Tibial nerve (tissue), 4 donors: ENCODE measurements around the gene OXA1L. TPM values are rescaled to one million over a fixed set of nuclear protein-coding genes. Genes with fewer than 3 reads are reported as not detected.

Source experiments
- DNase-seq, 2 donors: peaks; one replicate each; pipeline ENCODE4 v3.0.0-alpha.2; 2019; ENCODE audit warnings: low spot score in 2 of 2
- H3K27ac ChIP-seq, 4 donors: fragments of 200-600 bp; sonication (generic) in 3 of 4; one replicate each; pipeline ENCODE4 v1.5.1; 2017 to 2019; ENCODE audit warnings: mild to moderate bottlenecking in 1 of 4
- H3K27me3 ChIP-seq, 2 donors: fragments of 200-600 bp; sonication (generic) in 1 of 2; one replicate each; pipeline versions ENCODE4 v1.5.1 to v1.6.0; 2017 to 2019
- H3K36me3 ChIP-seq, 3 donors: fragments of 200-600 bp; sonication (generic); one replicate each; pipeline ENCODE4 v1.5.1; 2018 to 2019
- H3K4me1 ChIP-seq, 4 donors: fragments of 200-600 bp; sonication (generic) in 3 of 4; one replicate each; pipeline ENCODE4 v1.5.1; 2017 to 2019
- H3K4me3 ChIP-seq, 4 donors: fragments of 200-600 bp; sonication (generic) in 3 of 4; one replicate each; pipeline ENCODE4 v1.5.1; 2017 to 2019; ENCODE audit warnings: mild to moderate bottlenecking in 1 of 4, moderate library complexity in 1 of 4
- H3K9me3 ChIP-seq, 4 donors: fragments of 200-600 bp; sonication (generic) in 3 of 4; one replicate each; pipeline ENCODE4 v1.5.1; 2017 to 2019
- EP300 ChIP-seq, 2 donors: sonication (generic); formaldehyde crosslinking; IDR thresholded peaks; one replicate each; pipeline ENCODE4 v1.6.1; 2017; ENCODE audit warnings: antibody characterized with exemption in 2 of 2, mild to moderate bottlenecking in 1 of 2
- POLR2A ChIP-seq, 2 donors: fragments of 450-650 bp; IDR thresholded peaks; one replicate each; pipeline ENCODE4 v1.6.1; 2017; ENCODE audit warnings: antibody characterized with exemption in 2 of 2, mild to moderate bottlenecking in 2 of 2, moderate library complexity in 2 of 2
- WGBS, 2 donors: methylation state at CpG; one replicate each; pipeline ENCODE4 v1.1.5; 2018; 5-methylcytosine and 5-hydroxymethylcytosine counted together
- total RNA-seq, 4 donors: library from RNA; depleted of rRNA; stranded (reverse); fragments of >200 nt; gene quantifications; one replicate each; pipeline ENCODE4 v1.1.0, GENCODE V29; 2016
- TF ChIP-seq, protein P1 (sequence below), 5 experiments: fragments of 200-600 bp in 3 of 5; fragments of 450-650 bp in 2 of 5; sonication (generic) in 3 of 5; IDR thresholded peaks; one replicate each; pipeline ENCODE4 v1.5.1; 2016 to 2019; ENCODE audit warnings: antibody characterized with exemption in 5 of 5, mild to moderate bottlenecking in 3 of 5, moderate library complexity in 2 of 5

The OXA1L gene
- total RNA-seq, 4 donors from 2014 or later = 65.5 to 79.6 (median 69.6) TPM

DNA sequence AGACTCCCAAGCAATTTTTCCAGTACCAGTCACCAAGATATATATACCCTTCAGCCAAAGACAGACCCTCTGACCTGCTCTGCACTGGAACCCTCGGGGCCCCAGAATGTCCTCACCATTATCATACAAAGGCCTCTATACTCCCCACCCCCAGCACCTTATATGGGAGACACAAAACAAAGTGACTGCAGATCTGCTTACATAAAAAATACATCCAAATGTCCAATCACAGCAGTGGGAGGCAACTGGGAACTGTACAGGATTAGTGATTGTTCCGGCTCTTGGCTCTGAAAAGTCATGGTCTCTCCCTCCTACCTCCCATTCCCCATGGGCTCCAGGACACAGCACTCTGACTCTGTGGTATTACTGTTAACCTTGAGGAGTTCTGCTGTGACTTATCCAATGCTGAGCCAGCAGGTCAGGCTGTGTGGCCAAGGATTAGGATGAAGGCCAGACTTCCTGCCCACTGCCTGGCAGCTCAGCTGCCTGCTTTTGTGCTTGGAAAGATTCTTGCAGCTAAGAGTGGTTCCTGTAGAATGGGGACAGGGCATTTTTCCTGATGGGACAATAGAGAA, 13.7 kb downstream of the OXA1L start:
- DNase-seq = no peak
- Histone ChIP-seq H3K4me1 (peaks cover 0 to 11% (median 0%) of the 10 kb centered on the region in 4 donors), H3K27ac (peak overlapping the region in 1 of 4 donors; percentile 52), H3K36me3 (peaks cover 0 to 5% (median 0%) of the 10 kb centered on the region in 3 donors), H3K27me3 (no peaks in the 10 kb centered on the region), H3K4me3 (no peak overlapping the region), H3K9me3 (no peaks in the 10 kb centered on the region)
- TF ChIP-seq, protein P1, sequence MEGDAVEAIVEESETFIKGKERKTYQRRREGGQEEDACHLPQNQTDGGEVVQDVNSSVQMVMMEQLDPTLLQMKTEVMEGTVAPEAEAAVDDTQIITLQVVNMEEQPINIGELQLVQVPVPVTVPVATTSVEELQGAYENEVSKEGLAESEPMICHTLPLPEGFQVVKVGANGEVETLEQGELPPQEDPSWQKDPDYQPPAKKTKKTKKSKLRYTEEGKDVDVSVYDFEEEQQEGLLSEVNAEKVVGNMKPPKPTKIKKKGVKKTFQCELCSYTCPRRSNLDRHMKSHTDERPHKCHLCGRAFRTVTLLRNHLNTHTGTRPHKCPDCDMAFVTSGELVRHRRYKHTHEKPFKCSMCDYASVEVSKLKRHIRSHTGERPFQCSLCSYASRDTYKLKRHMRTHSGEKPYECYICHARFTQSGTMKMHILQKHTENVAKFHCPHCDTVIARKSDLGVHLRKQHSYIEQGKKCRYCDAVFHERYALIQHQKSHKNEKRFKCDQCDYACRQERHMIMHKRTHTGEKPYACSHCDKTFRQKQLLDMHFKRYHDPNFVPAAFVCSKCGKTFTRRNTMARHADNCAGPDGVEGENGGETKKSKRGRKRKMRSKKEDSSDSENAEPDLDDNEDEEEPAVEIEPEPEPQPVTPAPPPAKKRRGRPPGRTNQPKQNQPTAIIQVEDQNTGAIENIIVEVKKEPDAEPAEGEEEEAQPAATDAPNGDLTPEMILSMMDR (IDR thresholded peaks at IDR 0.05) = no peak
- peak in 1 of 2 donors; percentile 13 for TF ChIP-seq EP300 (IDR thresholded peaks at IDR 0.05)
- 59 to 72% methylated on average over 2 of the region's 2 CpGs for WGBS, 2 donors

DNA sequence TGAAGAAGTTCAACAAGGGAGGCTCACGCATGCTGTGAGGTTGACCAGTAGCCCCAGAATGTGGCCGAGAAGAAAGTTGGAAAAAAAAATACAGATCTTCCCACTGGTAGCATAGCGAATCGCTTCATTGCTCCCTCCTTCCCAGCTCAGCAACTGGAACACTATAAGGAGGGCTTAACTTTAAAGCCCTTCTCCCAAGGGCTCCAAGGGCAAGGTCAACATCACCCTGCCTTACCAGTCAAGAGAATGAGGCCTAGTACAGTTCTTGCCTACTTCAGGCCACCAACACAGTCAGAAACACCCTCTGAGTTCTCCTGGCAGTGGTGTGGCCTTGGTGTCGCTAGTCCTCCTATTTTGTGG, 14.4 kb downstream of the OXA1L start:
- H3K27me3 ChIP-seq = no peaks in the 10 kb centered on the region
- 82 to 86% methylated on average over 5 of the region's 5 CpGs for WGBS, 2 donors
- H3K27ac ChIP-seq = peak overlapping the region in 2 of 4 donors; percentile 1 to 52
- no peaks in the 10 kb centered on the region for H3K36me3 ChIP-seq
- no peak for DNase-seq
- no peak overlapping the region for H3K4me3 ChIP-seq
- no peak for TF ChIP-seq EP300 (IDR thresholded peaks at IDR 0.05)
- TF ChIP-seq, protein P1 (IDR thresholded peaks at IDR 0.05) = no peak
- TF ChIP-seq POLR2A (IDR thresholded peaks at IDR 0.05) = no peak
- peaks cover 0 to 11% (median 0%) of the 10 kb centered on the region in 4 donors for H3K4me1 ChIP-seq
- no peaks in the 10 kb centered on the region for H3K9me3 ChIP-seq

DNA sequence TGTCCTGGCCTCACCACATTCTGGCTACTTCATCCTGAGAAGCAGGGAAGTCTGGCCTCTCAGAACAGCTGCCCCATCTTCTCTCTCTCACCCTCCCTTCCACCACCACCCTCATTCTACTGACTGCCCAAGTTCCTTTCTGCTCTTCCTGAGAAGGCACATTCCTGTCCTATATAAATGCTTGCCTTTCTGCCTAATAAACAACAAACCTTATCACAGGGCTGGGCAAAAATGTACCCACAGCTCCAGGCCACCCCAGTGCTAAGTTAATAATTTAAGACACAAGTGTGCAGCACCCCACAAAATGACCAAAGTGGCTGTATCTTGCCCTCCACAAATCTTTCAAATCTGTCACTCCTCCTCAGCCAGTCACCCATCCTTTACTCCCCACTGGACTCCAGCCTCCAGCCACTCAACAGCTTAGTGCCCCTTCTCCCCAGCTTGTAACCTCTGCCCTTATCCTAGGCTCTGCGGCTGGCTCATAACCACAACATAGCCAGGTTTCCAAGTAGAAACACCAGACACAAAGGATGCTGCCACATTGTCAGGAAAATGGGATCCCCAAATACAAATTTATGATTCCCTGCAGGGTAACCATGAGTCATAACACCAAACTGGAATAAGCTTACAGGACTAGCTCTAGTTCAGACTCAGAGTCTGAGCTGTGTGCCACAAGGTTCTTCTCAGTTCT, 15.0 kb downstream of the OXA1L start:
- Histone ChIP-seq H3K4me3 (no peak overlapping the region), H3K27ac (peak overlapping the region in 2 of 4 donors; percentile 1 to 52), H3K9me3 (no peaks in the 10 kb centered on the region), H3K27me3 (no peaks in the 10 kb centered on the region), H3K36me3 (no peaks in the 10 kb centered on the region), H3K4me1 (peaks cover 0 to 11% (median 0%) of the 10 kb centered on the region in 4 donors)
- no peak for DNase-seq
- TF ChIP-seq EP300 (IDR thresholded peaks at IDR 0.05) (no peak), POLR2A (IDR thresholded peaks at IDR 0.05) (no peak)
- TF ChIP-seq, protein P1 (IDR thresholded peaks at IDR 0.05) = no peak
- WGBS, 2 donors = 0% methylated on average over 1 of the region's 1 CpG

DNA sequence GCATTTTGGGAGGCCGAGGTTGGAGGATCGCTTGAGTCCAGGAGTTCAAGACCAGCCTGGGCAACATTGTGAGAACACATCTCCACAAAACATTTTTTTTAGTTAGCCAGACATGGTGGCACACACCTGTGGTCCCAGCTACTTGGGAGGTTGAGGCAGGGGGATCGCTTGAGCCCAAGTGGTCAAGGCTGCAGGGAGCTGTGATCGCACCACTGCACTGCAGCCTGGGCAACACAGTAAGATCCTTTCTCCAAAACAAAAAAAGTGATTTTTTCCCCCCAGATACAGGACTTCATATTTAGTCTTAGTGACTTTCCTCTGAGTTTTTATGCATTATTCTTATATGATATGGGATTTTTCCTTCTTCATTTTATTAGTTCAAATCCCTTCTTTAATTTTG, 20.2 kb downstream of the OXA1L start:
- no peaks in the 10 kb centered on the region for H3K36me3 ChIP-seq
- no peak overlapping the region for H3K27ac ChIP-seq
- no peaks in the 10 kb centered on the region for H3K9me3 ChIP-seq
- 92 to 95% methylated on average over 4 of the region's 4 CpGs for WGBS, 2 donors
- no peak for TF ChIP-seq POLR2A (IDR thresholded peaks at IDR 0.05)
- no peak overlapping the region for H3K4me3 ChIP-seq
- no peak for DNase-seq
- no peaks in the 10 kb centered on the region for H3K4me1 ChIP-seq
- H3K27me3 ChIP-seq = no peaks in the 10 kb centered on the region

DNA sequence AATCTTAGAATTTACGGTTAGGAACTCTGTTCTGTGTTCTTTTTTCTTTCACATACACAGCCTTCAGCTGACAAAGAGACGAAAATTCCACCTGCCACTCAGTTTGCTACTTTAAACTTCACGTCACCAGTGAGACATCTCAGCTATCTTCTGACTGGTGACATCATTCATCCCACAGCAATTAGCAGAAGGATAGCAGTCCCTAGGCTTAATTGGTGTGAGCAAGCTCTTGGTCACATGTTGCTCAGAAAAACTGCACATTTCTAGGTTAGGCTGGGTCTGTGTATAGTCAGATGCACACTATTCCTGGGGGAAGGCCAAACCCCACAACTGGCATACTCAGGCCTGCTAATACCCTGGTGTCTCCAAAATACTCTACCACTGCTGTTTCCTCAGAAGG, 24.8 kb downstream of the OXA1L start:
- TF ChIP-seq, protein P1 (IDR thresholded peaks at IDR 0.05) = no peak
- no peak for TF ChIP-seq EP300 (IDR thresholded peaks at IDR 0.05)
- no peak for TF ChIP-seq POLR2A (IDR thresholded peaks at IDR 0.05)
- DNase-seq = no peak

More for the DNA sequence above, 24.8 kb downstream of the OXA1L start:
- Histone ChIP-seq H3K4me3 (no peak overlapping the region), H3K9me3 (no peaks in the 10 kb centered on the region), H3K4me1 (no peaks in the 10 kb centered on the region), H3K36me3 (no peaks in the 10 kb centered on the region), H3K27ac (no peak overlapping the region), H3K27me3 (no peaks in the 10 kb centered on the region)
- WGBS, 2 donors = 62 to 68% methylated on average over 3 of the region's 3 CpGs
